Large intestine (tissue), 3 donors: Measurements from ENCODE around the gene RBX1. TPM values are rescaled to one million over a fixed set of nuclear protein-coding genes. Genes with fewer than 3 reads are reported as not detected.
"Not testable (repeated sequence)": the region's sequence is repeated elsewhere in the genome, so short reads cannot be mapped to it uniquely, and the experiment has no call there.

Experiments
- DNase-seq, 2 donors: peaks; one replicate each; pipeline versions ENCODE4 v3.0.0 to v3.0.0-alpha.2; 2013
- H3K27ac ChIP-seq: one replicate; pipeline ENCODE4 v1.5.1; 2013; ENCODE audit warnings: low read length
- H3K27me3 ChIP-seq: 2 replicates; pipeline ENCODE4 v1.6.1; 2013; ENCODE audit warnings: low read length; ENCODE audit not compliant: control insufficient read depth, insufficient read depth
- H3K36me3 ChIP-seq: 2 replicates; pipeline ENCODE4 v1.6.1; 2013; ENCODE audit warnings: low read length; ENCODE audit not compliant: control insufficient read depth, insufficient read depth
- H3K4me1 ChIP-seq: one replicate; pipeline ENCODE4 v1.6.1; 2013; ENCODE audit warnings: low read length; ENCODE audit not compliant: control insufficient read depth, insufficient read depth
- H3K4me3 ChIP-seq: one replicate; pipeline ENCODE4 v1.5.1; 2013; ENCODE audit warnings: low read length
- H3K9me3 ChIP-seq: one replicate; pipeline ENCODE4 v1.6.1; 2013; ENCODE audit warnings: mild to moderate bottlenecking, low read depth, low read length, moderate library complexity; ENCODE audit not compliant: control insufficient read depth
- WGBS: methylation state at CpG from one replicate; pipeline ENCODE4 v1.1.5; 2013; ENCODE audit warnings: low lambda C conversion rate; ENCODE audit not compliant: insufficient coverage; 5-methylcytosine and 5-hydroxymethylcytosine counted together
- polyA plus RNA-seq: library from polyadenylated mRNA; unstranded; fragments of 120-200 nt; gene quantifications from one replicate; pipeline ENCODE4 v1.2.1, GENCODE V29; 2013

RBX1 gene
- polyA plus RNA-seq, 1 donor, result 44.9 TPM

- 82% methylated on average over 3 of the region's 9 CpGs for WGBS
- no peak overlapping the region for H3K4me3 ChIP-seq
- H3K36me3 ChIP-seq, result no peaks in the 10 kb centered on the region
- no peaks in the 10 kb centered on the region for H3K4me1 ChIP-seq
- H3K9me3 ChIP-seq, result no peaks in the 10 kb centered on the region
- peaks cover 3% of the 10 kb centered on the region for H3K27me3 ChIP-seq
- H3K27ac ChIP-seq, result no peak overlapping the region
- no peak for DNase-seq
Measured at GRCh38 chr22:40991298-40991697, 40.1 kb downstream of the RBX1 start.

- Histone ChIP-seq H3K27me3 (no peaks in the 10 kb centered on the region), H3K27ac (no peak overlapping the region), H3K4me3 (no peak overlapping the region), H3K4me1 (no peaks in the 10 kb centered on the region), H3K9me3 (no peaks in the 10 kb centered on the region), H3K36me3 (no peaks in the 10 kb centered on the region)
- no peak for DNase-seq
- WGBS, result 86% methylated on average over 1 of the region's 4 CpGs
Measured at GRCh38 chr22:40995821-40996220, 44.6 kb downstream of the RBX1 start.

DNA sequence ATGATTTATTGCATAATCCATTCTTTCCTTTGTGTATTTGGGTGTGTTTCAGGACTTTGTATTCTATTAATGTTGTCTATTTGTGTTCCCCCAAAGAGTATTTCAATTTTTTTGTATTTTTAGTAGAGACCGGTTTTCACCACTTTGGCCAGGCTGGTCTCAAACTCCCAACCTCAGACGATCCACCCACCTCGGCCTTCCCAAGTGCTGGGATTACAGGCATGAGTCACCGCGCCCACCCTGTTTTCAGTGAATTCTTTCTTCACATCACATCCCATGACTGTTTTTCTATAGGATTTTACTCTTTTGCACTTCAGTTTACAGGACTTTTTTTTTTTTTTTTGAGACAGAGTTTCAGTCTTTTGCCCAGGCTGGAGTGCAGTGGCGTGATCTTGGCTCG is 46.3 kb downstream of the RBX1 start:
- Histone ChIP-seq H3K27ac (no peak overlapping the region), H3K9me3 (no peaks in the 10 kb centered on the region)
- 90% methylated on average over 5 of the region's 7 CpGs for WGBS

GRCh38 chr22:41000040-41000565 is 48.9 kb downstream of the RBX1 start:
- DNase-seq, result no peak
- WGBS, result 100% methylated on average over 1 of the region's 2 CpGs
- no peaks in the 10 kb centered on the region for H3K36me3 ChIP-seq

More for the DNA sequence above, 46.3 kb downstream of the RBX1 start:
- H3K36me3 ChIP-seq, result no peaks in the 10 kb centered on the region
- no peak overlapping the region for H3K4me3 ChIP-seq
- no peak for DNase-seq
- no peaks in the 10 kb centered on the region for H3K27me3 ChIP-seq
- H3K4me1 ChIP-seq, result no peaks in the 10 kb centered on the region

DNA sequence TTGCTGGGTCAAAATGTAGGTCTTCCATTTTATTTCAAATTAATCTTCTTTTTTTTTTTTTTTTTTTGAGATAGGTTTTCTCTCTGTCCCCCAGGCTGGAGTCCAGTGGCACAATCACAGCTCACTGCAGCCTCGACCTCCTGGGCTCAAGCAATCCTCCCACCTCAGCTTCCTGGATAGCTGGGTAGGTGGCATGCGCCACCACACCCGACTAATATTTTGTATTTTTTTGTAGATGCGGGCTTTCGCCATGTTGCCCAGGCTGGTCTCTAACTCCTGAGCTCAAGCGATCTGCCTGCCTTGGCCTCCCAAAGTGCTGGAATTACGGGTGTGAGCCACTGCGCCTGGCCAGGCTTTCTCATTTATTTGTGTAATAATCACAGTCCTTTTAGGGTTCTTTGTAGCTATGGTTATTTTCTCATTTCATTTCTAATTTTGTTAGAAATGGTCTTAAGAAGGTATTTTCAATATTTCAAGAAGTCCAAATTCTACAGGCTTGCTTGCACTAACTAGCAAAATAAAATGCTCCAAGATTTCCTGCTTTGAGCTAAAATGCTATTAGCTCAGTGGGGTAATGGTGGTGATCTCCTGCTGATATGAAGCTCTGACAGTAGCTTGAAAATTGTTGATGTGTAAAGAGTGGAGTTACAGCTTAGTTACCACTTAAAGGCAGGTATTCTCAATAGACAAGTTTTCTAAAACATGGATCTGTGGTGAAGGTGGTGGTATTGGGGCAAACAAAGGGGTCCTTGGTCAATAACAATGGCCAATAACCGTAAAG is 50.0 kb downstream of the RBX1 start:
- H3K36me3 ChIP-seq, result no peaks in the 10 kb centered on the region
- H3K27me3 ChIP-seq, result no peaks in the 10 kb centered on the region
- no CpG with 5 or more reads among the region's 9 CpGs for WGBS
- no peak overlapping the region for H3K4me3 ChIP-seq
- no peaks in the 10 kb centered on the region for H3K9me3 ChIP-seq
- no peak overlapping the region for H3K27ac ChIP-seq
- no peak for DNase-seq
- no peaks in the 10 kb centered on the region for H3K4me1 ChIP-seq

More at GRCh38 chr22:41000040-41000565, 48.9 kb downstream of the RBX1 start:
- no peaks in the 10 kb centered on the region for H3K4me1 ChIP-seq
- H3K27ac ChIP-seq, result no peak overlapping the region
- no peaks in the 10 kb centered on the region for H3K27me3 ChIP-seq
- H3K9me3 ChIP-seq, result no peaks in the 10 kb centered on the region
- no peak overlapping the region for H3K4me3 ChIP-seq

DNA sequence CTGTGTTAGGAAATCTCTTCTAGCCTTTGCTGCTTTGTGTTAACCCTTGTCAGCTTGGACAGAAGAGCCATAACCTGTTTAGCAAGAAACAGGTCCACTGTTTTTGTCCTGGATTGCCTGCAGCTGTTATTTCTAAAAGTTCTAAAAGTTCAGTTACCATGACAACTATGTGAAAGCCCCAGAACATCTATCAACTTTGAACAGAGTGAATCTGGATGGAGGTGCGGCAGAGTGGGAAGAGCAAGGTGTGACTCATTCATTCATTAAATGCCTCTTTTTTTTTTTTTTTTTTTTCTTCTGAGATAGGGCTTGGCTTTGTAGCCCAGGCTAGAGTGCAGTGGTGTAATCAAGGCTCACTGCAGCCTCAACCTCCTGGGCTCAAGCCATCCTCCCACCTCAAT is 50.5 kb downstream of the RBX1 start:
- Histone ChIP-seq H3K4me1 (no peaks in the 10 kb centered on the region), H3K9me3 (no peaks in the 10 kb centered on the region), H3K27me3 (no peaks in the 10 kb centered on the region), H3K36me3 (no peaks in the 10 kb centered on the region), H3K27ac (no peak overlapping the region), H3K4me3 (no peak overlapping the region)
- DNase-seq, result peak; percentile 9 to 46
- no CpG with 5 or more reads among the region's 1 CpG for WGBS

DNA sequence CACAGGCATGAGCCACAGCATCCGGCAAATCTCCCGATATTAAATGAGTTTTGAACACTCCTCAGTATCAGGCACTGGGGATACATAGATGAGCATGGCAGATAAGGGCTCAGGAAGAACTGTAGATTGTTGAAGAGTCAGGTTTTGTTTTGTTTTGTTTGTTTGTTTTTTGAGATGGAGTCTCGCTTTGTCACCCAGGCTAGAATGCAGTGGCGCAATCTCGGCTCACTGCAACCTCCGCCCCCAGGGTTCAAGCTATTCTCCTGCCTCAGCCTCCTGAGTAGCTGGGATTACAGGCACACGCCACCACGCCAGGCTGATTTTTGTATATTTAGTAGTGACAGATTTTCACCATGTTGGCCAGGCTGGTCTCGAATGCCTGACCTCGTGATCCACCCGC is 51.2 kb downstream of the RBX1 start:
- not testable (repeated sequence) for DNase-seq, H3K27ac ChIP-seq
- no CpG with 5 or more reads among the region's 11 CpGs for whole genome bisulfite sequencing

DNA sequence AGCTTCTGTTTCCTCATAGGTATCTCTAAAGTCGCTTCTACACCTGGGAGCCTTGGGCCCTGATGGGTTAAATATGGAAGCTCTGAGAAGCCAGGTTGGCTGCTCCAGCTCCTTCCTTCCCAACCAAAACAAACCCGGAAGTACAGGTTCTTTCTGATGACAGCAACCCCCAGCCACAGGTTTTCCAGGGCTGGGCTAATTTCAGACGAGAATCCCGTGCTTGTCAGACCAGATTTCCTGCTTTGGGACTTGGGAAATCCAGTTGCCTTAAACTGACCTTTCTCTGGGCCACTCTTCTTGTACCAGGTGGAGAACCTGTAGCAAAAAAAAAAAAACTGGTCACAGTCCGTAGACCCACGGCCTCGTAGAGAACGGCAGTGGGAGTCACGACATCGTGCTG is 51.9 kb downstream of the RBX1 start:
- H3K4me1 ChIP-seq, result no peaks in the 10 kb centered on the region
- no peak overlapping the region for H3K4me3 ChIP-seq
- H3K9me3 ChIP-seq, result no peaks in the 10 kb centered on the region
- DNase-seq, result peak; percentile 13 to 36
- no CpG with 5 or more reads among the region's 10 CpGs for WGBS
- no peaks in the 10 kb centered on the region for H3K36me3 ChIP-seq
- no peaks in the 10 kb centered on the region for H3K27me3 ChIP-seq
- no peak overlapping the region for H3K27ac ChIP-seq

More for the DNA sequence above, 51.2 kb downstream of the RBX1 start:
- not testable (repeated sequence) for H3K4me3 ChIP-seq, H3K4me1 ChIP-seq, H3K9me3 ChIP-seq, H3K27me3 ChIP-seq, H3K36me3 ChIP-seq

GRCh38 chr22:41003976-41004375 is 52.8 kb downstream of the RBX1 start:
- H3K27ac ChIP-seq, result no peak overlapping the region
- DNase-seq, result no peak
- H3K4me1 ChIP-seq, result no peaks in the 10 kb centered on the region
- no peaks in the 10 kb centered on the region for H3K27me3 ChIP-seq
- H3K4me3 ChIP-seq, result no peak overlapping the region
- no peaks in the 10 kb centered on the region for H3K36me3 ChIP-seq
- no peaks in the 10 kb centered on the region for H3K9me3 ChIP-seq
- 100% methylated on average over 2 of the region's 5 CpGs for WGBS

GRCh38 chr22:41009222-41009948 is 58.2 kb downstream of the RBX1 start:
- WGBS, result no CpG with 5 or more reads among the region's 5 CpGs
- Histone ChIP-seq H3K4me3 (no peak overlapping the region), H3K4me1 (no peaks in the 10 kb centered on the region), H3K36me3 (no peaks in the 10 kb centered on the region), H3K27ac (no peak overlapping the region), H3K27me3 (no peaks in the 10 kb centered on the region), H3K9me3 (no peaks in the 10 kb centered on the region)
- DNase-seq, result no peak
